GM19395 (cell line): ENCODE measurements around the gene KSR2.
A peak's percentile ranks its signal among the peaks of the same experiment; 100 is the strongest.
"Not testable (repeated sequence)": the region's sequence is repeated elsewhere in the genome, so short reads cannot be mapped to it uniquely, and the experiment has no call there.

Experiments used
- ATAC-seq: cut with Tn5 transposase; IDR thresholded peaks from one replicate; pipeline ENCODE4 v1.9.1; 2021; ENCODE audit warnings: mild to moderate bottlenecking, moderate library complexity; ENCODE audit not compliant: unreplicated experiment

The KSR2 gene

DNA sequence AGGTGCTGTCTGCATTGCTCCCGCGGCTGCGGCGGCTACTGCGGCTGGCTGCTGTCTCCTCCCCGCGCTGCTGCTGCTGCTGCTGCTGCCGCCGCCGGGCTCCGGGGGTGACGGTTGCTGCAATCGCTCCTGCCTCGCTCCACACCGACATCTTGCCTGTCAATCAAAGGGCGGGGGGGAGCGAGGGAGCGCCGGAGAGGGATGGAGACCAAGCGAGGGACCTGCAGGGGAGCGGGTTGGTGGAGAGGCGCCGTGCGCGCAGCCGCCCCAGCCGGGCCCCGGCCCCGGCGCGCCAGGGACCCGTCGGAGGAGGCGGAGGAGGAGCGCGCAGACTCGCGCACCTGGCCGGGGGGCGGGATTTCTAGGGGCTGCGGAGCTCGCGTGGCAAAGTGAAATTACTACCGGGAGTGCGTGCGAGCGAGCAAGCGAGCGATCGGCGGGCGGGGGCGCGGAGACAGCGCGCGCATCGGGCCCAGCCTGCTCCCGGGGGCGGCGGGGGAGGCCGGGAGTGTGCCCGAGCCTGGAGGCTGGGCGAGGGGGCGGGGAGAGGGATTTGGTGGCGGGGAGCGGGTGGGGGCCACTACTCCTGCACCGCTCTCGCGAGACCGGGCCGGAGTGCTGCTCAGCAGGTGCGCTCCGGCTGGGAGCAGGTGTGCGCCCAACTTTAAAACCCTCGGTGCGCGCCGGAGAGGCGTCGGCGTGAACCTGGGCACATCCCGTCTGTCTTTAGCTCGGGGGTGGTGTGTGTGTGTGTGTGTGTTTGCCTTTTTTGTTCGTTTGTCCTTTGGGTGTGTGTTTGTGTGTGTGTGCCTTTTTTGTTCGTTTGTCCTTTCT, at the start of gene KSR2:
KSR2 (minus strand) TSS at position 165 of the 834 bp plus-strand sequence. CDS start 735 bp downstream, outside the sequence.
- peak; percentile 82 for ATAC-seq

DNA sequence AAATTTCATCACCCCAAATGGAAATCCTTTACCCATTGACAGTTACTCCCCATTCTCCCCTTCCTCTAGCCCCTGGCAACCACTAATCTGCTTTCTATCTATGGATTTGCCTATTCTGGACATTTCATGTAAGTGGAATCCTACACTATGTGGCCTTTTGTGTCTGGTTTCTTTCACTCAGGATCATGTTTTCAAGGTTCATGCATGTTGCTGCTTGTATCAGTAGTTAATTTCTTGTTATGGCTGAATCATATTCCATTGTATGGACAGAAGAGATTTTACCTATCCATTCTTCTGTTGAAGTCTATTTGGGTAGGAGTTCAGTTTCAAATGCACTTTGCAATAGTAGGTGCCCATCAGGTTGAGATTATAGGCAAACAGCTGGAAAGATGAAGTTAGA, 49.1 kb upstream of the KSR2 start:
- no peak for ATAC-seq

- ATAC-seq = peak; percentile 98
Measured at GRCh38 chr12:118016424-118017264, 47.9 kb upstream of the KSR2 start, which contains the start of gene RFC5. TSS of gene RFC5 (plus strand) at chr12:118016703. CDS start at chr12:118016828, 125 bp downstream.

- no peak for ATAC-seq
Measured at GRCh38 chr12:118015944-118016343, 47.2 kb upstream of the KSR2 start.

GRCh38 chr12:118015306-118015705, 46.5 kb upstream of the KSR2 start:
- no peak for ATAC-seq

- ATAC-seq = no peak
Measured at GRCh38 chr12:118013283-118013682, 44.5 kb upstream of the KSR2 start.

DNA sequence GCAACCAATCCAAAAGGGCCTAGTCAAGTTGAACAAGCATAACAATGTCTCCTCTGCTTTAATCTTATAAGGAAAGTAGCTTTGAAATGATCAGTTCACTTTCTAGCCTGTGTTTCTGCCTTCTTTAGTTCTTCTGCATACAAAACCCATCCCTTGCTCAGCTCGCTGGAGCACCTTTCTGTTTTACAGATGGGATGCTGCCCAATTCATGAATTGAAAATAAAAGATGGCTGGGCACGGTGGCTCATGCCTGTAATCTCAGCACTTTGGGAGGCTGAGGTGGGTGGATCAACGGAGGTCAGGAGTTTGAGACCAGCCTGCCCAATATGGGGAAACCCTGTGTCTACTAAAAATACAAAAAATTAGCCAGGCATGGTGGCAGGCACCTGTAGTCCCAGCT, 43.2 kb upstream of the KSR2 start:
- ATAC-seq = no peak

- ATAC-seq = no peak
Measured at GRCh38 chr12:118011377-118011776, 42.6 kb upstream of the KSR2 start.

- no peak for ATAC-seq
Measured at GRCh38 chr12:118010903-118011302, 42.1 kb upstream of the KSR2 start.

DNA sequence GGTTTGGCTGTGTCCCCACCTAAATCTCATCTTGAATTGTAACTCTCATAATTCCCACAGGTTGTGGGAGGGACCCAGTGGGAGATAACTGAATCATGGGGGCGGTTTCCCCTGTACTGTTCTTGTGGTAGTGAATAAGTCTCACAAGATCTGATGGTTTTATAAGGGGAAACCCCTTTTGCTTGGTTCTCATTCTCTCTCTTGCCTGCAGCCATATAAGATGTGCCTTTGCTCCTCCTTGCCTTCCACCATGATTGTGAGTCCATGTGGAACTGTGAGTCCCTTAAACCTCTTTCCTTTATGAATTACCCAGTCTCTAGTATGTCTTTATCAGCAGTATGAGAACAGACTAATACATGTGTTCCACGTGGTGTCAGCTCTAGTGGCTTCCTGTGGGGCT, 31.0 kb upstream of the KSR2 start:
- not testable (repeated sequence) for ATAC-seq

DNA sequence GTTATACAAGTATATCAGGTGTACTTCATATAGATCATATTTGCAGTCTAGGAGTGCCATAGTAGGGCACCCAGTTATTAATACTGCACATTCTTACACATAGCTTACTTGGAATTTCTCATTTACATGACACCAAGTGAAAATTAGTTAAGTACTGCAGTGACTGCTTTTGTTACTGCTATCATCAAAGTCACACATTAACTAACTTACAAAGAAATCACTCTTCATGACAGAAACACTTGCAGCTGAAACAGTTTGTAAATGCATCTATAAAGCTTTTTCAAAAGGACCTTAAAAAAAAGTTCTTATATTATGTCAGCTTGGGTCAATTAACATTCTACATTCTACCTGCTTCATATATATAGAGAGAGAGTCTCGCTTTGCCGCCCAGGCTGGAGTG, 29.9 kb upstream of the KSR2 start:
- ATAC-seq = no peak

- no peak for ATAC-seq
Measured at GRCh38 chr12:117994551-117995438, 26.0 kb upstream of the KSR2 start.

DNA sequence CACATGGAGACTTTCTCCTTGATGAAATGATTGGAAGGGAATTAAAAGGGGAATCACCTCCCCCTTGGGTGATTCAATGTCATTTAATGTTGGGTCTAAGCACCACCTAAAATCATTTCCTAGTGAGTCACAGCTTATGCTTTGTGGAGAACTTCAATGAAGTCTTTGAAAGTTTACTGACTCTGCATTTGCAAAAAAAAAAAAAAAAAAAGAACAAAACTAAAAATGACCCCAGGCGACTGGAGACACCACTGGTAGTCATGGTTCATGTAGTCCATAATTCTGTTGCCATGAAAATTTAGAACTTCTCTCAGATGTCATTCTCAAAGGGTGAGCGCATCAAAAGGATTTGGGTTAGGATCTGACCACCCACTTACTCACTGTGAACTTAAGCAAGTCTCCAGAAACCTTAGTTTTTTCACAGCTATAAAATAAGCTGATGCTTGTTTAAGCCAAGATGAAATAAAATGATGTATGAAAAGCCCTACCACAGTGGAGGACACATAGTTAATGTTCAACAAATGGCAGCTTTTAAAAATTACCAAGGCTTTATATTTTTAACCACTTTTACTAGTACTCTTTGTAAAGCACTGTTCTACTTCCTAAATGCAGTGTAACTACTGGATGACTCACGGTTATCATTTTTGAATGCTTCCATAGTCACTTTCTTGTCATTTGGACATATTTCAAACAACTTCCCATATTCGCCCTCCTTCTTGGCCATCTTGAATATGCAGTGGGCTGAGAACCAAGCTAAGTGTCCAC, 18.1 kb upstream of the KSR2 start:
- no peak for ATAC-seq

GRCh38 chr12:117985182-117985581, 16.4 kb upstream of the KSR2 start:
- ATAC-seq = no peak

GRCh38 chr12:117981267-117981666, 12.5 kb upstream of the KSR2 start:
- no peak for ATAC-seq

DNA sequence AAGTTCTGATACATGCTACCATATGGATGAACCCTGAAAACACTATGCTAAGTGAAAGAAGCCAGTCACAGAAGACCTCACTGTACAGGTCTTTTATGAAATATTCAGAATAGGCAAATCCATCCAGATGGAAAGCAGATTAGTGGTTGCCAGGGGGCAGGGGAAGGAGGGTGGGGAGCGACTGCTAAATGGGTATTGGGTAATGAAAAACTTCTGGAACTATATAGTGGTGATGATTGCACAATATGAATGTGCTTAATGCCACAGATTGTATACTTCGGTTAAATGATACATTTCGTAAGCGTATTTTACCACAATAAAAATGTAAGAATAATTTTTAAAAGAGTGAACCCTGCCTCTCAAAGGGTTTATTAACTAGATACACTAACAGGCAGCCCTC, 11.8 kb upstream of the KSR2 start:
- no peak for ATAC-seq

DNA sequence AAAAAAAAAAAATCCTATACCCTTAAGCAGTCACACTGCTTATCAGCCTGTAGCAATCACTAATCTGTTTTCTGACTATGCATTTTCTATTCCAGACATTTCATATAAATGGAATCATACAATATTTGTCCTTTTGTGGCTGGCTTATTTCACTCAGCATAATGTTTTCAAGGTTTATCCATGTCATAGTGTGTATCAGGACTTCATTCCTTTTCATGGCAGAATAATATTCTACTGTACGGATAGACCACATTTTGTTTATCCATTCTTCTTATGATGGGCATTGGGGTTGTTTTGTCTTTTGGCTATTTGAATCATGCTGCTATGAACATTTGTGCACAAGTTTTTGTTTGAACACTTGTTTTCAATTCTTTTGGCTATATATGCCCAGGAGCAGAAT, 8.6 kb upstream of the KSR2 start:
- ATAC-seq = no peak

- no peak for ATAC-seq
Measured at GRCh38 chr12:117975006-117975405, 6.2 kb upstream of the KSR2 start.

DNA sequence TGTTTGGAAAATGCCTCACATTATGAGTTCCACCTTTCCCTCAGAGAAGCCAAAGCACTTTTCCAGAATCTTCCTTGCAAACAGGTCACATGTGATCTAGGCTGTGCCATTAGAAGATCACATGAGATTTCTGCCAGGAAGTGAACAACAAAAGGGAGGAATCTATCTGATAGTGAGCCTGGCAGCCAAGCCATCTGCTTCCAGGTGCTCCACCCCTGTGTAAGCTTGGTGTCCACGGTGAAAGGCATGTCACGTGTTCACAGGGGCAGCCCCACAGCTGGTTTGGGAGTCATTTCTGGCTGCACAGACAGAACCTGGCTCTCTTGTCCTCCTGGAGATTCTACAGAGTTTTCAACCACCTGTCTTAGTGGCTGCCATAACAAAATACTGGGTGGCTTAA, 3.5 kb upstream of the KSR2 start:
- ATAC-seq = no peak

DNA sequence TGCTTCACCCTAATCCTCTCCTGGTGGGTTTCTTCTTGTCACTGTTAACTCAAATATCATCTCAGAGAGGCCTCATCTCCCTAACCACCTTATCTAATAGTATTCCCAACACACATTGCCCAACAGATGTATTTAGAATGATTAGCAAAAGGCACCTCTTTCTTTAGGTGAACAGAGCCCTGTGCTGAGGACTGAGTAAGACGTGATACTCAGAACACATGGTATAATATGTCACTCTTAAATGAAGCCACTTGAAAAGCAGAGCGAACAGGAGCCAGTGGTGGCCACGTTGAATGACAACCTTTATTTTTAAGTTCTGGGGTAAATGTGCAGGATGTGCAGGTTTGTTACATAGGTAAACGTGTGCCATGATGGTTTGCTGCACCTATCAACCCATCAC, 1.5 kb upstream of the KSR2 start:
- ATAC-seq = no peak
